ENCODE data around the gene DDX42. TPM values are rescaled to one million over a fixed set of nuclear protein-coding genes. Genes with fewer than 3 reads are reported as not detected.

The DDX42 gene
- total and polyA plus RNA-seq, 9 of the 15 experiments (the other 6 are each of a cell fraction or from before 2014, with no cell fraction given): 16.5 to 149 (median 87.6) TPM

- TF ChIP-seq GABPA (tag; conservative IDR thresholded peaks at IDR 0.05; ENCODE audit: low read depth) (peak; percentile 100), FOXA3 (CRISPR knock-in tag; conservative IDR thresholded peaks at IDR 0.05 in 1 of 2, IDR thresholded peaks at IDR 0.05 in 1 of 2) (no peak), TEAD2 (tag; IDR thresholded peaks at IDR 0.05) (no peak), RAD51 (IDR thresholded peaks at IDR 0.05; ENCODE audit: borderline replicate concordance, low read depth) (no peak), NCOR1 (IDR thresholded peaks at IDR 0.05) (no peak), BCLAF1 (IDR thresholded peaks at IDR 0.05; ENCODE audit: borderline replicate concordance in 1 of 2, control insufficient read depth in 1 of 2, low read depth in 2 of 2, low read length in 1 of 2) (no peak), CREB5 (CRISPR knock-in tag; IDR thresholded peaks at IDR 0.05) (0 out of 2 replicates have a peak, but pooled peaks have one; percentile 30), ZNF707 (CRISPR knock-in tag; conservative IDR thresholded peaks at IDR 0.05) (no peak), JUNB (CRISPR knock-in tag; conservative IDR thresholded peaks at IDR 0.05) (no peak), TARDBP (IDR thresholded peaks at IDR 0.05) (no peak; the same call in 1 of the 2 replicates), HIVEP1 (CRISPR knock-in tag; IDR thresholded peaks at IDR 0.05) (no peak), ZNF561 (CRISPR knock-in tag; conservative IDR thresholded peaks at IDR 0.05) (no peak), ZNF3 (CRISPR knock-in tag; IDR thresholded peaks at IDR 0.05) (no peak), ZKSCAN1 (IDR thresholded peaks at IDR 0.05; ENCODE audit: low read depth, low read length) (no peak), ZBTB9 (CRISPR knock-in tag; IDR thresholded peaks at IDR 0.05) (peak; percentile 73; the same call in 1 of the 2 replicates), PCBP1 (IDR thresholded peaks at IDR 0.05; ENCODE audit: low read depth, low read length, poor library complexity, severe bottlenecking) (peak; percentile 74), FOXK2 (conservative IDR thresholded peaks at IDR 0.05 in 1 of 2, IDR thresholded peaks at IDR 0.05 in 1 of 2; ENCODE audit: low read depth in 2 of 2) (peak; percentile 41 to 47; a peak in 2 of 4 replicates), ZNF586 (CRISPR knock-in tag; conservative IDR thresholded peaks at IDR 0.05) (no peak), NBN (IDR thresholded peaks at IDR 0.05; ENCODE audit: low read depth) (no peak; the same call in 1 of the 2 replicates), CBX8 (IDR thresholded peaks at IDR 0.05; ENCODE audit: borderline replicate concordance, extremely low read depth, low read depth, low read length, poor library complexity, severe bottlenecking) (no peak), HSF4 (CRISPR knock-in tag; IDR thresholded peaks at IDR 0.05; ENCODE audit: borderline replicate concordance) (no peak), SRF (CRISPR knock-in tag; IDR thresholded peaks at IDR 0.05) (peak in 1 of 2 experiments; percentile 59; a peak in 1 of 4 replicates)
Observed at GRCh38 chr17:63827002-63827800, 53.2 kb downstream of the DDX42 start, which contains the start of the genes FTSJ3 and PSMC5 (continued).
